ENCODE data around the gene CAVIN4. TPM values are rescaled to one million over a fixed set of nuclear protein-coding genes. Genes with fewer than 3 reads are reported as not detected.

CAVIN4 gene, protein sequence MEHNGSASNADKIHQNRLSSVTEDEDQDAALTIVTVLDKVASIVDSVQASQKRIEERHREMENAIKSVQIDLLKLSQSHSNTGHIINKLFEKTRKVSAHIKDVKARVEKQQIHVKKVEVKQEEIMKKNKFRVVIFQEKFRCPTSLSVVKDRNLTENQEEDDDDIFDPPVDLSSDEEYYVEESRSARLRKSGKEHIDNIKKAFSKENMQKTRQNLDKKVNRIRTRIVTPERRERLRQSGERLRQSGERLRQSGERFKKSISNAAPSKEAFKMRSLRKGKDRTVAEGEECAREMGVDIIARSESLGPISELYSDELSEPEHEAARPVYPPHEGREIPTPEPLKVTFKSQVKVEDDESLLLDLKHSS
- 0.83 and 1.3 TPM in 2 replicates for total RNA-seq (2021)
- Bru-seq, nascent RNA: percentile 62 among the genes with signal in this experiment
- BruChase-seq, experiment 1, labeled RNA remaining after a 2-hour chase: percentile 63 among the genes with signal in this experiment
- BruChase-seq, experiment 2, labeled RNA remaining after a 6-hour chase: percentile 64 among the genes with signal in this experiment
- long read RNA-seq: 0 reads

DNA sequence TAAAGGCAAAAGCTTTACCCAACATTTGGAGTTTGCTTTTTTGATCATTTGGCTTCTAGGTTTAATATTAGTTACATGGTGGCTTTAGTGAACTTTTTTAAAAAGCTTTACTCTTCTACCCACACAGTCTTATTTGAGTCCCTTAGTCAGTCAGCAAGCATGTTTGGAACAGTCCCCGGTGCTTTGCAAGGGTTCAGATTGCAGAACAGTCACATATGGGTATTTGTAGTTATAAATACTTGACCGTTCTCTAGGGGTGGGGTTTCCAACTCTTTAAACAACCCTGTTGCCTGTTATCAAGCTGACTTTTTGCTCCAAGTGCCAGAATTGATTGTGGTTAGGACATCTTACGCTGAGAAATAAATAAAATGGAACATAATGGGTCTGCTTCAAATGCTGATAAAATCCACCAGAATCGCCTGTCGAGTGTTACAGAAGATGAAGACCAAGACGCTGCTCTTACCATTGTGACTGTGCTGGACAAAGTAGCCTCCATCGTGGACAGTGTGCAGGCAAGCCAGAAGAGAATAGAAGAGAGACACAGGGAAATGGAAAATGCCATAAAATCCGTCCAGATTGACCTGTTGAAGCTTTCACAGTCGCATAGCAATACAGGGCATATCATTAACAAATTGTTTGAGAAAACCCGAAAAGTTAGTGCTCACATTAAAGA lies at the start of gene CAVIN4:
CAVIN4 (plus strand) TSS at position 304 of the 673 bp plus-strand sequence; CDS start at position 369, 65 bp downstream.
- POLR2A ChIA-PET (ENCODE audit: unreplicated experiment): no interaction called here
- TF ChIP-seq, protein P1, sequence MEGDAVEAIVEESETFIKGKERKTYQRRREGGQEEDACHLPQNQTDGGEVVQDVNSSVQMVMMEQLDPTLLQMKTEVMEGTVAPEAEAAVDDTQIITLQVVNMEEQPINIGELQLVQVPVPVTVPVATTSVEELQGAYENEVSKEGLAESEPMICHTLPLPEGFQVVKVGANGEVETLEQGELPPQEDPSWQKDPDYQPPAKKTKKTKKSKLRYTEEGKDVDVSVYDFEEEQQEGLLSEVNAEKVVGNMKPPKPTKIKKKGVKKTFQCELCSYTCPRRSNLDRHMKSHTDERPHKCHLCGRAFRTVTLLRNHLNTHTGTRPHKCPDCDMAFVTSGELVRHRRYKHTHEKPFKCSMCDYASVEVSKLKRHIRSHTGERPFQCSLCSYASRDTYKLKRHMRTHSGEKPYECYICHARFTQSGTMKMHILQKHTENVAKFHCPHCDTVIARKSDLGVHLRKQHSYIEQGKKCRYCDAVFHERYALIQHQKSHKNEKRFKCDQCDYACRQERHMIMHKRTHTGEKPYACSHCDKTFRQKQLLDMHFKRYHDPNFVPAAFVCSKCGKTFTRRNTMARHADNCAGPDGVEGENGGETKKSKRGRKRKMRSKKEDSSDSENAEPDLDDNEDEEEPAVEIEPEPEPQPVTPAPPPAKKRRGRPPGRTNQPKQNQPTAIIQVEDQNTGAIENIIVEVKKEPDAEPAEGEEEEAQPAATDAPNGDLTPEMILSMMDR (conservative IDR thresholded peaks at IDR 0.05): no peak
- no peak for TF ChIP-seq EZH2 (IDR thresholded peaks at IDR 0.05; ENCODE audit: low read depth)
- Histone ChIP-seq H3K36me3 (ENCODE audit: low read depth) (no peaks in the 10 kb centered on the region), H3K4me3 (no peak within 1 kb of the TSS), H3K27me3 (ENCODE audit: insufficient read depth, low read depth) (no peaks in the 10 kb centered on the region), H3K4me1 (replicated peaks; ENCODE audit: insufficient read depth) (peaks cover 18% of the 10 kb centered on the region), H3K9me3 (ENCODE audit: insufficient read depth, low read depth) (no peaks in the 10 kb centered on the region), H3K79me2 (ENCODE audit: low read depth) (no peaks in the 10 kb centered on the region), H3F3A (ENCODE audit: insufficient read depth, low read depth) (peaks cover 15% of the 10 kb centered on the region; the same call in 1 of the 2 replicates), H3K9me2 (ENCODE audit: insufficient read depth) (no peaks in the 10 kb centered on the region), H4K20me1 (ENCODE audit: insufficient read depth) (no peaks in the 10 kb centered on the region), H3K27ac (no peak within 1 kb of the TSS), H3K4me2 (no peak within 1 kb of the TSS), H2AFZ (no peak within 1 kb of the TSS)
- no TSS peak for BruUV-seq (replicated peaks)
- no peak for DNase-seq
- CTCF ChIA-PET: no interaction called here
- intact Hi-C loops (cut with micrococcal nuclease; ENCODE audit: unreplicated experiment): no loop called here

DNA sequence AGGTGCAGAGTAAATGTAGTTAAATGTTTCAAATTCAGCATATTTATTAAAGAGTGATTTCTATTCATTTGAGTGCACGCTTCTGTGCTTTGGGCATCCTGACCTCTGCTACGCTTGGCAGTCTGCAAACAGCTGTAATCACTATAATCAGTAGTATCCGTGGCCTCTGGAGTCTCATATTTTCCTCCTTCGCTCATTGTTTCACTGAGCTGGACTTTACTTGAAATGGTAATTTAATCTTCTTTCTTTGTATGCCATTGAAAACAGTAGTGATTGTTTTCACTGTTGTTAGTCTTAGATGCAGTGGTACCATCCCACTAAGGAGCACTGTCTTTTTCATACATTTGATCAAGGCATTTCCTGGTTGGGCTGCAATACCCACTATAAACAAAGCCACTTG lies 43.5 kb upstream of the CAVIN4 start:
- H3K4me1 ChIP-seq (replicated peaks; ENCODE audit: insufficient read depth): no peaks in the 10 kb centered on the region
- CTCF ChIA-PET: no interaction called here

DNA sequence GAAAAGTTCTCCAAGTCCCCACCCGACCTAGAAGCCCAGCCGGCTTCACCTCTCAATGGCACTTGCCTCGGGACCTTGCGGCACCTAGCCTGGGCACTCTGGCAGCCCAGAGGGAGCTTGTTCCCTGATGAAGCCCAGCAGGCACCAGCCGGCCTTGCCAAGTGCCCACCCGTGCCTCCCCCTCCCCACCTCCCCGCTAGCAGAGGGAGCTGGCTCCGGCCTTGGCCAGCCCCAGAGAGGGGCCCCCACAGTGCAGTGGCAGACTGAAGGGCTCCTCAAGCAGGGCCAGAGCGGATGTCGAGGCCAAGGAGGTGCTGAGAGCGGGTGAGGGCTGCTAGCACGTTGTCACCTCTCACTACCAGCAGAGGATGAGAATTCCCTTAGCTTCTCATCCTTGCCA lies 37.6 kb upstream of the CAVIN4 start:
- Histone ChIP-seq H3K4me1 (replicated peaks; ENCODE audit: insufficient read depth) (no peaks in the 10 kb centered on the region), H3K27me3 (ENCODE audit: insufficient read depth, low read depth) (no peaks in the 10 kb centered on the region), H4K20me1 (ENCODE audit: insufficient read depth) (no peaks in the 10 kb centered on the region), H3K4me3 (no peak overlapping the region), H3K9me2 (ENCODE audit: insufficient read depth) (no peaks in the 10 kb centered on the region), H3K79me2 (ENCODE audit: low read depth) (no peaks in the 10 kb centered on the region), H3K9me3 (ENCODE audit: insufficient read depth, low read depth) (0 out of 2 replicates have a peak, but pooled peaks cover 7% of the 10 kb centered on the region), H3K4me2 (no peak overlapping the region), H2AFZ (no peak overlapping the region), H3F3A (ENCODE audit: insufficient read depth, low read depth) (no peaks in the 10 kb centered on the region), H3K27ac (no peak overlapping the region), H3K36me3 (ENCODE audit: low read depth) (no peaks in the 10 kb centered on the region)
- ChIA-PET CTCF (no interaction called here), POLR2A (ENCODE audit: unreplicated experiment) (no interaction called here)
- TF ChIP-seq, protein P1 (conservative IDR thresholded peaks at IDR 0.05): no peak
- intact Hi-C loops (cut with micrococcal nuclease; ENCODE audit: unreplicated experiment): no loop called here
- DNase-seq: no peak
- no TSS peak for BruUV-seq (replicated peaks)

More for the DNA sequence above, 43.5 kb upstream of the CAVIN4 start:
- no peaks in the 10 kb centered on the region for H4K20me1 ChIP-seq (ENCODE audit: insufficient read depth)
- no TSS peak for BruUV-seq (replicated peaks)
- H3K27ac ChIP-seq: no peak overlapping the region
- H3K36me3 ChIP-seq (ENCODE audit: low read depth): no peaks in the 10 kb centered on the region
- no peak for TF ChIP-seq EZH2 (IDR thresholded peaks at IDR 0.05; ENCODE audit: low read depth)
- TF ChIP-seq, protein P1 (conservative IDR thresholded peaks at IDR 0.05): no peak
- H3K9me3 ChIP-seq (ENCODE audit: insufficient read depth, low read depth): no peaks in the 10 kb centered on the region
- H3K27me3 ChIP-seq (ENCODE audit: insufficient read depth, low read depth): no peaks in the 10 kb centered on the region
- H2AFZ ChIP-seq: no peak overlapping the region
- no peaks in the 10 kb centered on the region for H3K79me2 ChIP-seq (ENCODE audit: low read depth)
- intact Hi-C loops (cut with micrococcal nuclease; ENCODE audit: unreplicated experiment): no loop called here
- H3K4me3 ChIP-seq: no peak overlapping the region
- POLR2A ChIA-PET (ENCODE audit: unreplicated experiment): no interaction called here
- no peak for DNase-seq
- no peaks in the 10 kb centered on the region for H3K9me2 ChIP-seq (ENCODE audit: insufficient read depth)
- H3F3A ChIP-seq (ENCODE audit: insufficient read depth, low read depth): no peaks in the 10 kb centered on the region
- H3K4me2 ChIP-seq: no peak overlapping the region
